ENCODE measurements around the gene MAML2.

MAML2 gene

GRCh38 chr11:95930948-95931347 lies 412.0 kb downstream of the MAML2 start:
- DNase-seq = no peak

- DNase-seq = no peak
Observed at GRCh38 chr11:95926726-95927125, 416.3 kb downstream of the MAML2 start.
